ENCODE results near the gene BRINP3. TPM values are rescaled to one million over a fixed set of nuclear protein-coding genes. Genes with fewer than 3 reads are reported as not detected.

Gene BRINP3
- total RNA-seq, 1 experiment from 2014 or later, result not detected

- no peak for DNase-seq
- Histone ChIP-seq H3K27ac (ENCODE audit: low read length) (no peak overlapping the region), H3K27me3 (ENCODE audit: low read length) (peaks cover 67% of the 10 kb centered on the region), H3K9ac (ENCODE audit: low read length) (no peak overlapping the region), H3K36me3 (ENCODE audit: low read depth, low read length) (no peaks in the 10 kb centered on the region), H3K9me2 (replicated peaks; ENCODE audit: low read length) (no peaks in the 10 kb centered on the region), H3F3A (ENCODE audit: low read length, unreplicated experiment) (no peaks in the 10 kb centered on the region), H3K9me3 (ENCODE audit: low read length) (no peaks in the 10 kb centered on the region), H3K79me2 (ENCODE audit: low read length) (no peaks in the 10 kb centered on the region), H4K20me1 (ENCODE audit: low read length) (no peaks in the 10 kb centered on the region), H3K4me3 (ENCODE audit: low read length) (no peak overlapping the region), H2AFZ (ENCODE audit: low read length) (no peak overlapping the region), H3K4me2 (ENCODE audit: low read length) (no peak overlapping the region), H3K4me1 (ENCODE audit: insufficient read depth, low read length) (no peaks in the 10 kb centered on the region)
- ATAC-seq, result no peak
- POLR2A ChIA-PET (ENCODE audit: unreplicated experiment), result no interaction called here
- TF ChIP-seq CTCF (conservative IDR thresholded peaks at IDR 0.05; ENCODE audit: low read depth, low read length) (no peak), EZH2phosphoT487 (IDR thresholded peaks at IDR 0.05; ENCODE audit: borderline replicate concordance, low read length) (no peak), EZH2 (IDR thresholded peaks at IDR 0.05; ENCODE audit: low read length, unreplicated experiment) (no peak)
- intact Hi-C loops (cut with micrococcal nuclease), result no loop called here
- CTCF ChIA-PET, result no interaction called here
- BruUV-seq (replicated peaks), result no TSS peak
Observed at GRCh38 chr1:190102757-190103326, 374.8 kb downstream of the BRINP3 start.

GRCh38 chr1:190101756-190102155, 375.9 kb downstream of the BRINP3 start:
- no peaks in the 10 kb centered on the region for H3K36me3 ChIP-seq (ENCODE audit: low read depth, low read length)
- no peak overlapping the region for H3K27ac ChIP-seq (ENCODE audit: low read length)

More at GRCh38 chr1:190101756-190102155, 375.9 kb downstream of the BRINP3 start:
- Histone ChIP-seq H3K9ac (ENCODE audit: low read length) (no peak overlapping the region), H4K20me1 (ENCODE audit: low read length) (no peaks in the 10 kb centered on the region), H3K4me2 (ENCODE audit: low read length) (no peak overlapping the region), H3K4me1 (ENCODE audit: insufficient read depth, low read length) (no peaks in the 10 kb centered on the region), H3F3A (ENCODE audit: low read length, unreplicated experiment) (no peaks in the 10 kb centered on the region), H3K27me3 (ENCODE audit: low read length) (peaks cover 72% of the 10 kb centered on the region), H3K9me2 (replicated peaks; ENCODE audit: low read length) (no peaks in the 10 kb centered on the region), H3K79me2 (ENCODE audit: low read length) (no peaks in the 10 kb centered on the region), H3K4me3 (ENCODE audit: low read length) (no peak overlapping the region), H3K9me3 (ENCODE audit: low read length) (no peaks in the 10 kb centered on the region), H2AFZ (ENCODE audit: low read length) (no peak overlapping the region)
- ChIA-PET POLR2A (ENCODE audit: unreplicated experiment) (no interaction called here), CTCF (no interaction called here)
- ATAC-seq (no peak), DNase-seq (no peak)
- intact Hi-C loops (cut with micrococcal nuclease), result no loop called here
- no TSS peak for BruUV-seq (replicated peaks)
- no peak for TF ChIP-seq EZH2phosphoT487 (IDR thresholded peaks at IDR 0.05; ENCODE audit: borderline replicate concordance, low read length)
- no peak for TF ChIP-seq CTCF (conservative IDR thresholded peaks at IDR 0.05; ENCODE audit: low read depth, low read length)
- no peak for TF ChIP-seq EZH2 (IDR thresholded peaks at IDR 0.05; ENCODE audit: low read length, unreplicated experiment)

Data from PC-3 (cell line).